ENCODE results near the gene EVX2.

Gene EVX2

GRCh38 chr2:176093145-176093897 is 9.6 kb upstream of the EVX2 start:
- peak overlapping the region; percentile 64 for H3K27ac Mint-ChIP-seq (ENCODE audit: low read depth)
- peaks cover 95% of the 10 kb centered on the region for H3K27me3 Mint-ChIP-seq
- peak overlapping the region; percentile 47 for H3K4me3 Mint-ChIP-seq
- peaks cover 21% of the 10 kb centered on the region for H3K36me3 Mint-ChIP-seq (ENCODE audit: insufficient read depth)
- DNase-seq (ENCODE audit: low spot score in 2 of 2): no peak
- no peak for ATAC-seq (replicated peaks; ENCODE audit: extremely low read depth, poor library complexity, severe bottlenecking)
- H3K9me3 Mint-ChIP-seq: no peaks in the 10 kb centered on the region
- H3K4me1 Mint-ChIP-seq: peaks cover 24% of the 10 kb centered on the region

- H3K9me3 Mint-ChIP-seq: no peaks in the 10 kb centered on the region
- peaks cover 22% of the 10 kb centered on the region for H3K4me1 Mint-ChIP-seq
- DNase-seq (ENCODE audit: low spot score in 2 of 2) (no peak), ATAC-seq (replicated peaks; ENCODE audit: extremely low read depth, poor library complexity, severe bottlenecking) (no peak)
- peak within 1 kb of the TSS; percentile 47 for H3K4me3 Mint-ChIP-seq
- peaks cover 25% of the 10 kb centered on the region for H3K36me3 Mint-ChIP-seq (ENCODE audit: insufficient read depth)
- peaks cover 95% of the 10 kb centered on the region for H3K27me3 Mint-ChIP-seq
- H3K27ac Mint-ChIP-seq (ENCODE audit: low read depth): peak within 1 kb of the TSS; percentile 80
Observed at GRCh38 chr2:176092270-176093144, 8.7 kb upstream of the EVX2 start, which contains the start of gene HOXD13. Gene HOXD13, plus strand, starts transcription at chr2:176092721. Its CDS starts 170 bp downstream, at chr2:176092891.

GRCh38 chr2:176091329-176092258 is 7.8 kb upstream of the EVX2 start:
- Mint-ChIP-seq H3K27ac (ENCODE audit: low read depth) (peak overlapping the region; percentile 80), H3K4me1 (peaks cover 12% of the 10 kb centered on the region), H3K27me3 (peaks cover 95% of the 10 kb centered on the region), H3K36me3 (ENCODE audit: insufficient read depth) (peaks cover 31% of the 10 kb centered on the region), H3K4me3 (peak overlapping the region; percentile 47), H3K9me3 (no peaks in the 10 kb centered on the region)
- DNase-seq (ENCODE audit: low spot score in 2 of 2): no peak
- ATAC-seq (replicated peaks; ENCODE audit: extremely low read depth, poor library complexity, severe bottlenecking): no peak

- peak overlapping the region; percentile 80 for H3K27ac Mint-ChIP-seq (ENCODE audit: low read depth)
- no peak for ATAC-seq (replicated peaks; ENCODE audit: extremely low read depth, poor library complexity, severe bottlenecking)
- H3K27me3 Mint-ChIP-seq: peaks cover 95% of the 10 kb centered on the region
- no peaks in the 10 kb centered on the region for H3K9me3 Mint-ChIP-seq
- H3K4me3 Mint-ChIP-seq: no peak overlapping the region
- H3K4me1 Mint-ChIP-seq: peaks cover 10% of the 10 kb centered on the region
- peaks cover 36% of the 10 kb centered on the region for H3K36me3 Mint-ChIP-seq (ENCODE audit: insufficient read depth)
- no peak for DNase-seq (ENCODE audit: low spot score in 2 of 2)
Observed at GRCh38 chr2:176090862-176091261, 7.1 kb upstream of the EVX2 start.

GRCh38 chr2:176089843-176090395 is 6.2 kb upstream of the EVX2 start:
- Mint-ChIP-seq H3K36me3 (ENCODE audit: insufficient read depth) (peaks cover 41% of the 10 kb centered on the region), H3K9me3 (no peaks in the 10 kb centered on the region), H3K4me3 (no peak overlapping the region), H3K27ac (ENCODE audit: low read depth) (no peak overlapping the region), H3K4me1 (peaks cover 12% of the 10 kb centered on the region), H3K27me3 (peaks cover 95% of the 10 kb centered on the region)
- DNase-seq (ENCODE audit: low spot score in 2 of 2) (no peak), ATAC-seq (replicated peaks; ENCODE audit: extremely low read depth, poor library complexity, severe bottlenecking) (no peak)

GRCh38 chr2:176088937-176089842 is 5.4 kb upstream of the EVX2 start:
- Mint-ChIP-seq H3K27me3 (peaks cover 95% of the 10 kb centered on the region), H3K4me1 (peaks cover 17% of the 10 kb centered on the region), H3K4me3 (no peak overlapping the region), H3K9me3 (no peaks in the 10 kb centered on the region), H3K27ac (ENCODE audit: low read depth) (no peak overlapping the region), H3K36me3 (ENCODE audit: insufficient read depth) (peaks cover 46% of the 10 kb centered on the region)
- no peak for DNase-seq (ENCODE audit: low spot score in 2 of 2)
- no peak for ATAC-seq (replicated peaks; ENCODE audit: extremely low read depth, poor library complexity, severe bottlenecking)

GRCh38 chr2:176088048-176088936 is 4.5 kb upstream of the EVX2 start:
- no peaks in the 10 kb centered on the region for H3K9me3 Mint-ChIP-seq

GRCh38 chr2:176087330-176088047 is 3.7 kb upstream of the EVX2 start:
- H3K9me3 Mint-ChIP-seq: no peaks in the 10 kb centered on the region
- no peak for DNase-seq (ENCODE audit: low spot score in 2 of 2)
- no peak for ATAC-seq (replicated peaks; ENCODE audit: extremely low read depth, poor library complexity, severe bottlenecking)
- H3K36me3 Mint-ChIP-seq (ENCODE audit: insufficient read depth): peaks cover 55% of the 10 kb centered on the region
- H3K27me3 Mint-ChIP-seq: peaks cover 99% of the 10 kb centered on the region
- no peak overlapping the region for H3K4me3 Mint-ChIP-seq
- H3K27ac Mint-ChIP-seq (ENCODE audit: low read depth): no peak overlapping the region
- peaks cover 12% of the 10 kb centered on the region for H3K4me1 Mint-ChIP-seq

More at GRCh38 chr2:176088048-176088936, 4.5 kb upstream of the EVX2 start:
- Mint-ChIP-seq H3K27me3 (peaks cover 95% of the 10 kb centered on the region), H3K27ac (ENCODE audit: low read depth) (no peak overlapping the region), H3K4me3 (peak overlapping the region; percentile 16), H3K36me3 (ENCODE audit: insufficient read depth) (peaks cover 51% of the 10 kb centered on the region), H3K4me1 (peaks cover 12% of the 10 kb centered on the region)
- no peak for DNase-seq (ENCODE audit: low spot score in 2 of 2)
- ATAC-seq (replicated peaks; ENCODE audit: extremely low read depth, poor library complexity, severe bottlenecking): no peak

GRCh38 chr2:176085861-176086771 is 2.4 kb upstream of the EVX2 start:
- ATAC-seq (replicated peaks; ENCODE audit: extremely low read depth, poor library complexity, severe bottlenecking): no peak
- Mint-ChIP-seq H3K4me1 (peaks cover 12% of the 10 kb centered on the region), H3K9me3 (no peaks in the 10 kb centered on the region), H3K36me3 (ENCODE audit: insufficient read depth) (peaks cover 60% of the 10 kb centered on the region), H3K27ac (ENCODE audit: low read depth) (no peak overlapping the region), H3K27me3 (peaks cover 100% of the 10 kb centered on the region), H3K4me3 (no peak overlapping the region)
- no peak for DNase-seq (ENCODE audit: low spot score in 2 of 2)

Data from central memory CD8-positive, alpha-beta T cell (primary cell).